ENCODE data around the gene ADK.
"Not testable (repeated sequence)": the region's sequence is repeated elsewhere in the genome, so short reads cannot be mapped to it uniquely, and the experiment has no call there.

Gene ADK

DNA sequence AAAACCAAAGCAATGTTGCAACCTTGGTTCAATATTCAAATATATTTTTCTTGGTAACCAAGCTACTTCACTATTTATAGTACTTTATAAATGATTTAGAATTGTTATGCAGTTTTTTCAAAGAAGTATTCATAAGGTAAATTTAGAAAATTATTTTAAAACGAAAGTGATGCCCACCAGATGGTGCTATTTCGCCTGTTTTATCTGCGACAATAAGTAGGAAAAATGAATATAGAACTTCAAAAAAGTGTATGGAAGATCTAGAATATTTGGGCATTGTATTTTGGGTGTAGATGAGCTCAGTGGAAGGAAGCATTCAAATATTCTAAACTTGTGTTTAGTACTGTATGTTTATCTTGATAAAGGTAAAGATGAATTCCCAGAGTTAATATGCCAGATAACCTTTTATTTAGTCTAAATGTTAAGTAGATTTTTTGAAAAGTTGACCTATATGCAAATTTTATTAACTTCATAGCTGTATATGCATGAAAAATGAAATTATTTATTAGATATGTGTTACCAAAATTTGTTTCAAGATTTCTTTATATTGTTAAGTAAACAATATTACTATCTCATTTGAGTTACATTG lies 93.2 kb downstream of the ADK start:
- DNase-seq, result peak; percentile 17

DNA sequence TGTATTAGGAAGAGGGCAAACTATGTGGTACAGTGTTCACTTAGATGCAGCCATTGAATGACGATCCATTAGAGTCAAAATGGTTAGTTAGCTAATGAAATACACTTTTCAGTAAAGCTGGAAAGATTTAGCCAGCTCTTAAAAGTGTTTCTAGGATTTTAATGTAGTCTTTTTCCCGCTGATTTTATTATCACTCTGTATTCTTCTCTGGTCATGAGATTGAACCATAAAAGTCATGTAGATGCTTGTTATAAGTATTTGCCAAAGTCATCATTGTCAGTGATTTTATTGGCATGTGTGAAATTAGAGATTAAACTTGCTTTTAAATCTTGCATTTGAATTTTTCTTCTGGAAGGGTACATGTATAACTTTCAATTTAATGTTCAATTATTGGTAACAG lies 93.8 kb downstream of the ADK start:
- DNase-seq, result no peak

DNA sequence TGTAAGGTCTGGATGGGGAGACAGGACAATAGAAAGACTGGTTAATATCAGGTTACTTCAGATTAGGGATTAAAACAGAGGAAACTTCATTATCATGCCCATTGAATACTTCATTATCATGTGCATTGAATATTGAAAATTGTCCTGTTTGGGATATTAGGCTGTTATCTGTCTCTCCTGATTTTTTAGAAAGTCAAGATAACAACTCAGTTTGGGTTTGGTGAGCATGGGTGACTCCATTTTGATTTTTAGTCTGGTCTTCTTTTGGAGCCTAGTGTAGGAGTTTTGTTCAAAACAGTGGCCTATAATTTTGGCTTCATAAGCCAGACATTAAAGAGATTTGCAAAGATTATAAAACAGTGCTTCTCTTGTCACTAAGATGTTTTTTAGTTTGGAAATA lies 95.5 kb downstream of the ADK start:
- no peak for DNase-seq

DNA sequence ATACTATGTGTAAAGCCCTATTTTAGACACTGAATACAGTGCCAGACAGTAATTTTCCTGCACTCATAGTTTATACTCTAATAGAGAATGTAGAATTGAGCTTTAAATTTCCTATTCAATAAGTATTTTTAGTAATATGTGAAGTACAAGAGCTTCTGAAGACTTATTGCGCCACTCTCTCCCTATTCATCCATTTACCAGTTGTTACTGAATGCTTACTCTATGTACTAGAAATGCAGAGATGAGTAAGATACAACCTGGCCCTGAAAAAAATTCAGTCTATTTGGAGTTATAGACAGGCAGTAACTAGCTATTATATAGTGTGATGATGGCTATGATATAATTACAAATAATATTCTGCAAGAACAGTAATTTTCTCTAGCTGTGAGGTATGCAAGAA lies 98.8 kb downstream of the ADK start:
- DNase-seq, result no peak

DNA sequence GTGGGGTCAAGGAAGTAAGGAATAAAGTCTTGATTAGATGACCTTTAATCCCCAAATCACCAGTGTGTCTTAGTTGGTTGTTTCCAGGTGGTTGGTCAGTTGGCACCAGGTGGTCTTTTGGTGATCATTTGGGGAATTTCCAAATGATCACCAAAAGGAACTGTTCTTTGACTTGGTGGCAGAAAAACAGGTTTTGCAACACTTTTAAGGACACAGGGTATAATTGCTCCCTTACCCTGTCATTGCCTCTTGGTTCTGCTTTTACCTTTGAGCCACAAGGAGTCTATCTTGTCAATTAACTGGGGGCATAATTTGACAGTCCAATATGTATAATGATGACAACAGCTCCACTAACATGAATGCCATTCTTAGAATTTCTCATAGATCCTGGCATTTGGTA lies 104.2 kb downstream of the ADK start:
- no peak for DNase-seq

DNA sequence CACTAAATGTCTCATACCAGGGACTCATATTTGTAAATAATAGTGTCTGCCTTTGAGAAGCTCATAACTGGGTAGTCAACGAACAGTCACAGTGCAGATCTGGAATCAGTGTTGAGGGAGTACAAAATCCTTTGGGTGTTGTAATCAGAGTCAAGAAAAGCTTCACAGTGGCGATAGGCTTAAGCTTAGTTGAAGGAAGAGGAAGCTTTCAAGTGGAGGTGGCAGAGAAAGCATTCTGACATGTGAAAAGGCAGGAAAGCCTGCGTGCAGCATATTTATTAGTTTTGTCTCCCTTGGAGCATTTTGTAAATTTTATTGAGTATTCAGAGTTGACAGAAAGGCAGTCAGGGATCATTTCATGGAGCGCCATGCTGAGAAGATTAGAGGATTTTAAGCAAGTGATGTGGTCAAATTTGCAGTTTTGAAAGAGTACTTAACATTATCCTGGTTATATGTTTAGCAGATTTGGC lies 104.9 kb downstream of the ADK start:
- no peak for DNase-seq

DNA sequence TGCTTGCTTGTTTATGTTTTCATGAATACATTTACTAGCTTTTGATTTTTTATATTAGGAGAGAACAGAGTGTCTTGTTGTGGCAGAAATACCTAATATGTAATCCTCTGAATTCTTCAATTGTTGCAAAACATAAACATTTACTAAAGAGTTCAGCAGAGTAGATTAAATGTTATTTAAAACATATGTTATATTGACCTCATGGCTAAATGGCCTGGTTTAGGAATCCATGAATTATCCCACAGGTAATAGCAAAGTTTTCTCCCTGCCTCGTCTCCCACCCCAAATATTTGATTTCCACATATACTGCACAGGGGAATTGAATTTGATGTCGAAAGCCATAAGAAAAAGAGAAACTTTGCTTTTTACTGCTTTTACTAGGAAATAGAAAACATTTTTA lies 111.8 kb downstream of the ADK start:
- DNase-seq, result no peak

DNA sequence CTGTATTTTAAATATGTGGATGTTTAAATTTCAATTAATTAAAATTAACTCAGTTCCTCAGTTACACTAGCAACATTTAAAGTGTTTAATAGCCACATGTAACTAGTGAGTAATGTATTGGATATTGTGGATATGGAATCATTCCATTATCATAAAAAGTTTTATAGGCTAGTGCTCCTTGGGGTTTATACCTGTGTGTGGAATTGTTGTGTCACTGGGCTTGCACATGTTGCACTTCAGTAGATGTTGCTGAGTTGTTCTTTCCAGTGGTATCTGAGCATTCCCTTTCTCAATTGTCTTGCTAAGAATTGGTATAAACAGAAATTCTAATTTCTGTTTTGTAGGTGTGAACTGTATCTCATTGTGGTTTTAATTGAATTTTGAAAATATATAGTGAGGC lies 113.0 kb downstream of the ADK start:
- DNase-seq, result no peak

DNA sequence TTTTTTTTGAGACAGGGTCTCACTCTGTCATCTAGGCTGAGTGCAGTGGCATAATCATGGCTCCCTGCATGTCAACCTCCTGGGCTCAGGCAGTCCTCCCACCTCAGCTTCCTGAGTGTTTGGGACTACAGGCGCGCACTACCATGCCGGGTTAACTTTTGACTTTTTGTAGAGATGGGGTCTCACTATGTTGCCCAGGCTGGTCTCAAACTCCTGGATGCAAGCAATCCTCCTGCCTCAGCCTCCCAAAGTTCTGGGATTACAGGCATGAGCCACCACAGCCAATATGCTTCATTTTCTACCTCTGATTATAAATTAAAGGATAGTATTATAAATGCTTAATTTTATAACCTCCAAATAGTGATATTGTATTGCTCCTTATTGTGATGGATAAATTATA lies 121.3 kb downstream of the ADK start:
- no peak for DNase-seq

DNA sequence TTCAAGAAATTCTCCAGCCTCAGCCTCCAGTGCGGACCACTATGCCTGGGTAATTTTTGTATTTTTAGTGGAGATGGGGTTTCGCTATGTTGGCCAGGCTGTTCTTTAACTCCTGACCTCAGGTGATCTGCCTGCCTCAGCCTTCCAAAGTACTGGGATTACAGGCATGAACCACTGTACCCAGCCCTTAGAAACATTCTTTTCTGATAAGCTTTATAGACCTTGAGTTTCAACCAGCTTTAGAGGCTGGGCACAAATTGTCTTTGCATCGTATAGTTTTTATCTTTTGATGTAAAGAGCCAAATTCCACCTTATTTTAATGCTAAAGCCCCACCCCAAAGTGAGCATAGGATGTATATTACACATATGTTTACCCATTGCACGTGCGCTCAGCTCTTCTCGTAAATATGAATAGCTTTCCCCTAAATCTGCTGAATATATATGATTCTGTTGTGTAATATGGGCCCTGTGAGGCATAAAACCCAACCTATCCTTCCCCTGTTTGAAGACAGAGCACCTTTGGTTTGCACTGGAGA lies 124.8 kb downstream of the ADK start:
- no peak for DNase-seq

DNA sequence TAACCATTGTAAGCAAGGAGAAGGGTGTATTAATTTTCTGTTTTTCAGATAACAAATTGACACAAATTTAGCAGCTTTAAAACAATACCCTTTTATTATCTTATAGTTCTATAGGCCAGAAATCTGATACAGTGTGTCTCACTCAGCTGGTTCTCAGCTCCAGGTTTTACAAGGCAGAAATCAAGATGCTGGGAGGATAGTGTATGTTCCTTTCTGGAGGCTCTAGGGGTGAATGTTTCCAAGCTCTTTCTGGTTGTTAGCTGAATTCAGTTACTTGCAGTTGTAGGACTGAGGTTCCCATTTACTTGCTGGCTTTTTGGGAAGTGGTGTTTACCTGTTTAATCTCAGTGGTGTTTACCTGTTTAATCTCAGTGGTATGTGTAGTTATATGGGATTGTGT lies 125.4 kb downstream of the ADK start:
- DNase-seq, result no peak

DNA sequence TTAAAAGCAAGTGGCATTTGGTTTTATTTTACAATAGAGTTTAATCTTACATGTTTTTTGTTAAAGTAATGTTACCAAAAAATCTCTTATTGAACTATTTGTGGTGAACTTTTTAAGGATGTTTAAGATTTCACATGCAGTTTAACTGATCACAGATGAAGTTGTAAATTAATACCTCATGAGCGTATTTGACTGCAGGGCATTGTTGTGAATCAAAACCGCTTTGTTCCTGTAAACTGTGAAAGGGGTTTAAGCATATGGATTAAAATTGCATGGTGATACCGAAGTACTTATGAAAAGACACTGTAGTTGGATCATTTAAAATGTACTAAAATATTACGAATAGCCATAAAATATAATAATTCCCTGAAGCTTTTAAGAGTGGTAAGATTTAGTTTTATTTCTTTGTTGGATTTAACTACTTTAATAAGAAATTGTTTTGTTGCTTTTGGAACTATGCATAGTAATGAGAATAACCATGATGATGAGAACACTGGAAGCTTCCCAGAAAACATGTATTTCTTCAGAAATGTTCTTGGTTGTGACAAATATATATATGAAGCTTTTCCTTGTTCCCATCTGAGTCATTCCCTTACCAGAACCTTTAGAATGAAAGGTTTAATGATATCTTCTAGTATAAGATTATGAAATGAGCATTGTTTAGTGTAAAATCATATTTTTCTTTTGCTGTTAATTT lies 131.3 kb downstream of the ADK start:
- no peak for DNase-seq

DNA sequence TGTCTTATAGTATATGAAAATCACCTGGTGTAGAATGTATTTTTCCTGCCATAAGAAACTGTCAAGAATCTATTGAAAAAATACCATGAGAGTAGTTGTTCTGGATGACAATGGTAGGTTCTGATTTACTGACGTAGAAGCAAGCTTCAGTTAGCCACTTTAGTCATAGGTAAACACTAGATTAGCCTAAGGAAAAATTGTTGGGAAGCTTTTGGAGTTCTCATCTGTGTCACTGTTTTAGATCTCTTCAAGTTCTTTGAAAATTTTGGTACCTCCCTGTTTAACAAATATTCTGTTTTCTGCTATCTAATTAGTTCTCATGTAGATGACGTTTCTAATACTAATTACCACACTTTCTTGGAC lies 131.8 kb downstream of the ADK start:
- DNase-seq, result no peak

DNA sequence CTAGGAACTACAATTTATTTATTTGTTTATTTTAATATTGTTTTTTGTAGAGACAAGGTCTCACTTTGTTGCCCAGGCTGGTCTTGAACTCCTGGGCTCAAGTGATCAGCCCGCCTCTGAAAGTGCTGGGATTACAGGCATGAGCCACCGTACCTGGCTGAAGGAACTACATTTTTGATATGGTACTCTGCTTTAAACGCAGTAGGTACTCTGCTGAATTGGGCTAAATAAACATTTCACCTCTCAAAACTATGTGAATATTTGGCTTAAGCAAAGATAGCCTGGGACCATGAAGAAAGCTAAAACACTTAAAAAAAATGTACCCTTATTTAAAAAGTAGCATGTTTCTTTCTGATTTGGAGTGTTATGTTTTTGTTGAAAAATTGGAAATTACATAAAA lies 138.2 kb downstream of the ADK start:
- DNase-seq, result no peak

DNA sequence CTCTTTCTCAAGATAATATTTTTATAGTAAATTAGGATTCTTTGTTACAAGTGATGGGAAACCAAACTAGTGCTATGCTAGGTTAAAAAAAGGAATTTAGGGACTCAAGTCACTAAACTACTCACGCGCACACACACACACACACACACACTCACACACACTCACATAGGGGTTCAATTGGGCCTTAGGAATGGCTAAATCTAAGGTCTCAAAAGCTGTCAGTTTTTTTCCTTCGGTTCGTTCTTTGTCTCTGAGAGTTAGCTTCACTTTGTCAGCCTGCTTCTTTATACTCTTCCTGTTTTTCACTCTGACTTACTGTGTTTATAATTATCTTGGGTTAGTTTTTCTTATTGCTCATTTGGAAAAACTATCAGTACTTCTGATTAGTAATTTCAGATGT lies 138.9 kb downstream of the ADK start:
- DNase-seq, result no peak

DNA sequence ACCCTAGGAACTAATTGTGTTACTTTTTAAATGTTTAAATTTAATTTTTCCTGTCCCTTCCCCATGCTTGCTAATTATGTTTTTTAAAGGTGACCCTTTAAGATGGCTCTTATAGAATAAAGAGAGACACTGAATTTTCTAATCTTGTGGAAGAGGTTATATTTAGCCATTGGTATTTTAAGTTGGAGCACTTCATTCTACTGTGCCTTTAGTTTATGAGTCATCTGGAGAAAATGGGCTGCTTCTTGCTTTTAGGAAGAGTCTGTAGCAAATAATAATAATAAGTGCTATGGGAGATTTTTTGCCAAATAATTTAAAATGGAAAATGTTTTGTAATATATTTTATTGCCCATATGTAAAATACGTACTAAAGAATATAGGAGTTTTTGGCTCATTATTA lies 139.7 kb downstream of the ADK start:
- DNase-seq, result no peak

DNA sequence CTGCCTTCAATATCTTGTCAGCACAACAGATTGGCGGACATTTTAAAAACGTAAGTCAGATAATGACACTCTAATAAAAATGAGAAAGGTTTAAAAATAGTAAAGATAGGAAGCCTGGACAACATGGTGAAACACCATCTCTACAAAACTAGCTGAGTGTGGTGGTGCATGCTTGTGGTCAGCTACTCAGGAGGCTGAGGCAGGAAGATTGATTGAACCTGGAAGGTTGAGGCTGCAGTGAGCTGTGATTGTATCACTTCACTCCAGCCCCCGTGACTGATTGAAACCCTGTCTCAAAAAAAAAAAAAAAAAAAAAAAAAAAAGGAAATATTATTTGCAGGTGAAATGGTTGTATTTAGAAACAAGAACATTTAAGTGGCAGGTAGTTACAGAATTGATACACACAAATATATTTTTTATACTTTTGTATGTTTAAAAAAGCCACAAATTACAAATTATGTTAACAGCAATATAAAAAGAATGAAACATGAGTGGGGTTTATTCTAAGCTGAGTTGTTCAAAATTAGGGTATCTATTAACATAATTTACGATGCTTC lies 141.9 kb downstream of the ADK start:
- peak; percentile 39 for DNase-seq

DNA sequence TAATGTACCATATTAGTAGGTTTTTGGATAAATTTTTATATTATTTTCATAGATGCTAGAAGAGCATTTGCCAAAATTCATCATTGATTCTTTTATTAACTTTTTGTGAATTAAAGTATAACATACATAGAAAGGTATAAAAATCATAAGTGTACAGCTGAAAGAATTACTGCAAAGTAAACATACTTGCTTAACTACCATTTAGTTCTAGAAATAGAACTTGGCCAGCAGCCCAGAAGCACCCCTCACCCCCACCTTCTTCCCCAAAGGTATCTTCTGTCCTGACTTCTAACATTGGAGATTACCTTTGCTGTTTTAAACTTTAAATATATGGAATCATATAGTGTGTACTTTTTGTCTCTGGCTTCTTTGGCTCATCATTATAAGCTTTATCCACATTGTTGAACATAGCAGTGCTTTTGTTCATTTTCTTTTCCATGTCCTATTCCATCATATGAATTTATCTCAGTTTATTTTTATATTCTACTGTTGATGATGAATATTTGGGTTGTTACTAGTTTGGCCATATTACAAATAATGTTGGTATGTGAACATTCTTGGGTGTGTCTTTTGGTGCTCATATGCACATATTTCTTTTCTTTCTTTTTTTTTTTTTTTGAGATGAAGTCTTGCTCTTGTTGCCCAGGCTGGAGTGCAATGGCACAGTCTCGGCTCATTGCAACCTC lies 142.8 kb downstream of the ADK start:
- DNase-seq, result peak; percentile 75

DNA sequence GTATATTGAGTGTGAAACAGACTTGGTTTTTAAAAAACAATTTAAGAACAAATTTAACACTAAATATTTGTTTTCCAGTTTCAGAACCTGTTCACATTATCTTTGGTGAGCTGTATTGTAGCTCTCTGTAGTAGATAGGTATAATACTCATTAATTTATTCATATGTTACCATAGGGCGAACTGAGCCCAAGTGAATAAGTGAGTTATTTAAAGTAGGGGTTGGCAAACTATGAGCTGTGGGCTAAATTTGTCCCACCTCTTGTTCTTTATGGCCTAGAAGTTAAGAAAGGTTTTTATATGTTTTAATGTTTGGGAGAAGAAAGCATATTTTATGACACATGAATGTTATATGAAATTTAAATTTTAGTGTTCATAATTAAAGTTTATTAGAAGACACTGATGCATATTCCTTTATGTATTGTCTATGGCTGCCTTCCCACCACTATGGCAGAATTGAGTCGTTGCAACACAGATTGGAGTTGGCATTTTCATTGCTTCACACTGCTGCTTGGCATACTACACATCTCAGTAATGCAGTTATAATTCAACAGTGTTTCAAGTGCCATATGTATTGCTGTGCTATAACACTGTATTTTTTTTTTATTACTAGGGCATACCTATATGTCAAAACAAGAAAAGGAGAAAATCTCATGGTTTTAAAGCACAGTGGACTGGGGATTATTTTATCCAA lies 146.5 kb downstream of the ADK start:
- no peak for DNase-seq

DNA sequence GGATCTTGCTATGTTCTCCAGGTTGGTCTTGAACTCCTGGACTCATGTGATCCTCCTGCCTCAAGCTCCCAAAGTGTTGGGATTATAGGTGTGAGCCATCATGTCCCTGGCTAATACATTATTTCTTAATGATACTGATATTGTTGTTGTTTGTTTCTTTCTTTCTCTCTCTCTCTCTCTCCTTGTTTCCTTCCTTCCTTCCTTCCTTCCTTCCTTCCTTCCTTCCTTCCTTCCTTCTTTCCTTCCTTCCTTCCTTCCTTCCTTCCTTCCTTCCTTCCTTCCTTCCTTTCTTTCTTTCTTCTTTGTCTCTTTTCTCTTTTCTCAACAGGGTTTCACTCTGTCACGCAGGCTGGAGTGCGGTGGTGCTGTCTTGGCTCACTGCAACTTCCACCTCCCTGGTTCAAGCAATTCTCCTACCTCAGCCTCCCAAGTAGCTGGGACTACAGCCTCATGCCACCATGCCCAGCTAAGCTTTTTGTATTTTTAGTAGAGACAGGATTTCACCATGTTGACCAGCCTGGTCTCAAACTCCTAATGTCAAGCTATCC lies 149.1 kb downstream of the ADK start:
- DNase-seq, result not testable (repeated sequence)

DNA sequence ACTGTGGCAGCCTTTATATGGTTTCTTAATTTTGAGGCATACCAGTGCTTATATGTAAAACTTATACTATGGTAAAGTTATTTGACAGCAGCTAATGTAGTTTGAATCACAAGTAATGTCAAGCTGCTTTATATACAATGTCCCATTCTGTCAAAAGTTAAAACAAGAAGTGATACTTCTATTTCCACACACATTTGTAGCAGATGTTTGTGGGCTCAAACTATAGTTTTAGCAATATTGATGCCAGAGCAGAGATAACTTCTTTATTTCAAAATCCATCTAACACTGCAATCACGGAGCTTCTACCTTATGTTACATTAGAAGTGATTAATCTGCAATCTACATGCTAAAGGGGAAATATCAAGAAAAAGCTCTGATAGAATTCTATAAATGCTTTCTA lies 149.6 kb downstream of the ADK start:
- no peak for DNase-seq

DNA sequence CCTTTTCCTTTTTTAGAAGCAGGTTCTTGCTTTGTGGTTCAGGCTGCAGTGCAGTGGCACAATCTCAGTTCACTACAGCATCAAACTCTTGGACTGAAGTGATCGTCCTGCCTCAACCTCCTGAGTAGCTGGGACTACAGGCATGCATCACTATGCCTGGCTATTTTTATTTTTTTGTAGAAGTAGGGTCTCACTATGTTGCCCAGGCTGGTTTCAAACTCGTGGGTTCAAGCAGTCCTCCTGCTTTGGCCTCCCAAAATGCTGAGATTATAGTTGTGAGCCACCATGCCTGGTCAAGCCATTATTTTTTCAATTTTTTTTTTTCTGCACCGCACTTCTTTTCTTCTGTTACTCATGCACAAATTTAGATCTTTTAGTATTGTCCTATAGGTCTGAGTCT lies 154.7 kb downstream of the ADK start:
- no peak for DNase-seq
